GM23338 (cell line): ENCODE measurements around the gene CCNG2. TPM values are rescaled to one million over a fixed set of nuclear protein-coding genes. Genes with fewer than 3 reads are reported as not detected.

Source experiments
- ATAC-seq: fragments of 200-7000 bp; cut with Tn5 transposase; 3 replicates; pipeline ENCODE4 v1.9.1; 2020
- DNase-seq: peaks from one replicate; pipeline ENCODE4 v3.0.0-alpha.2; 2015; ENCODE audit warnings: low spot score
- H2AFZ ChIP-seq: fragments of 200-600 bp; sonication (generic); 2 replicates; pipeline ENCODE4 v1.8.0; 2016; ENCODE audit warnings: antibody characterized with exemption, mild to moderate bottlenecking, moderate library complexity
- H3F3A ChIP-seq: fragments of 200-600 bp; sonication (generic); replicated peaks from 2 replicates; pipeline ENCODE4 v1.8.0; 2017; ENCODE audit warnings: antibody characterized with exemption, mixed run types, low read depth
- H3K27ac ChIP-seq: fragments of 200-600 bp; sonication (generic); 2 replicates; pipeline ENCODE4 v1.6.1; 2016; ENCODE audit warnings: low read depth
- H3K27me3 ChIP-seq: fragments of 200-600 bp; sonication (generic); 2 replicates; pipeline ENCODE4 v1.8.0; 2016; ENCODE audit warnings: mild to moderate bottlenecking, mixed run types, moderate library complexity; ENCODE audit not compliant: insufficient read depth
- H3K36me3 ChIP-seq: fragments of 200-600 bp; sonication (generic); 2 replicates; pipeline ENCODE4 v1.8.0; 2016; ENCODE audit warnings: mild to moderate bottlenecking; ENCODE audit not compliant: insufficient read depth
- H3K4me1 ChIP-seq: fragments of 200-600 bp; sonication (generic); 2 replicates; pipeline ENCODE4 v1.8.0; 2016; ENCODE audit warnings: mild to moderate bottlenecking, moderate library complexity; ENCODE audit not compliant: insufficient read depth
- H3K4me2 ChIP-seq: fragments of 200-600 bp; sonication (generic); 2 replicates; pipeline ENCODE4 v1.7.1; 2017; ENCODE audit warnings: mixed run types
- H3K4me3 ChIP-seq: fragments of 200-600 bp; sonication (generic); 2 replicates; pipeline ENCODE4 v1.6.1; 2016; ENCODE audit warnings: mixed run types
- H3K79me2 ChIP-seq: fragments of 200-600 bp; sonication (generic); replicated peaks from 2 replicates; pipeline ENCODE4 v1.8.0; 2017; ENCODE audit warnings: mild to moderate bottlenecking; ENCODE audit not compliant: insufficient read depth
- H3K9me2 ChIP-seq: fragments of 200-600 bp; sonication (generic); 2 replicates; pipeline ENCODE4 v1.8.0; 2017; ENCODE audit not compliant: insufficient read depth
- H4K20me1 ChIP-seq: fragments of 200-600 bp; sonication (generic); replicated peaks from 2 replicates; pipeline ENCODE4 v1.8.0; 2017; ENCODE audit warnings: mild to moderate bottlenecking; ENCODE audit not compliant: insufficient read depth
- H3K27ac Mint-ChIP-seq: 2 replicates; pipeline ENCODE4 v1.8.0; 2020; ENCODE audit warnings: inconsistent platforms, mild to moderate bottlenecking, moderate library complexity, mixed read lengths
- H3K27me3 Mint-ChIP-seq: 3 replicates; pipeline ENCODE4 v1.8.0; 2022; ENCODE audit warnings: low read depth, mild to moderate bottlenecking, moderate library complexity, mixed read lengths, inconsistent platforms; ENCODE audit not compliant: insufficient read depth, poor library complexity
- H3K36me3 Mint-ChIP-seq: 3 replicates; pipeline ENCODE4 v1.8.0; 2021; ENCODE audit warnings: low read depth, mild to moderate bottlenecking, inconsistent platforms, moderate library complexity, mixed read lengths
- H3K4me1 Mint-ChIP-seq: 3 replicates; pipeline ENCODE4 v1.8.0; 2020; ENCODE audit warnings: mild to moderate bottlenecking, inconsistent platforms, mixed read lengths
- H3K4me3 Mint-ChIP-seq: 3 replicates; pipeline ENCODE4 v1.8.0; 2021; ENCODE audit warnings: moderate library complexity, mild to moderate bottlenecking, inconsistent platforms, mixed read lengths
- H3K9me3 Mint-ChIP-seq: 3 replicates; pipeline ENCODE4 v1.8.0; 2020; ENCODE audit warnings: moderate library complexity, mild to moderate bottlenecking, inconsistent platforms, mixed read lengths
- CREB1 ChIP-seq: fragments of 250-450 bp; sonication (Bioruptor Pico); IDR thresholded peaks from 2 replicates; pipeline ENCODE4 v1.5.0; 2020; ENCODE audit warnings: low read depth, mild to moderate bottlenecking, moderate library complexity
- CTCF ChIP-seq, 2 experiments: fragments of 200-600 bp in 1 of 2; sonication (generic) in 1 of 2; conservative IDR thresholded peaks; 2 replicates each; pipeline versions ENCODE4 v1.5.1 to v1.6.1; 2016 to 2017; ENCODE audit warnings: antibody characterized with exemption in 2 of 2, low read depth in 2 of 2, mild to moderate bottlenecking in 2 of 2, moderate library complexity in 1 of 2
- EZH2 ChIP-seq: fragments of 200-600 bp; sonication (generic); IDR thresholded peaks from one replicate; pipeline ENCODE4 v1.8.0; 2017; ENCODE audit warnings: antibody characterized with exemption, mild to moderate bottlenecking, low read depth; ENCODE audit not compliant: unreplicated experiment
- EZH2phosphoT487 ChIP-seq: fragments of 200-600 bp; sonication (generic); IDR thresholded peaks from one replicate; pipeline ENCODE4 v1.8.1; 2018; ENCODE audit warnings: antibody characterized with exemption; ENCODE audit not compliant: unreplicated experiment
- JUNB ChIP-seq: IDR thresholded peaks from one replicate; pipeline ENCODE4 v1.6.1; 2016; ENCODE audit warnings: antibody characterized with exemption; ENCODE audit not compliant: unreplicated experiment
- NANOG ChIP-seq: IDR thresholded peaks from 2 replicates; pipeline ENCODE4 v1.6.1; 2016; ENCODE audit warnings: antibody characterized with exemption, borderline replicate concordance
- STAT1 ChIP-seq: IDR thresholded peaks from one replicate; pipeline ENCODE4 v1.6.1; 2016; ENCODE audit warnings: antibody characterized with exemption; ENCODE audit not compliant: unreplicated experiment
- ZNF114 ChIP-seq: fragments of 250-450 bp; sonication (Bioruptor Pico); IDR thresholded peaks from 2 replicates; pipeline ENCODE4 v1.5.0; 2020; ENCODE audit warnings: mild to moderate bottlenecking, moderate library complexity
- ZNF331 ChIP-seq: fragments of 250-450 bp; sonication (Bioruptor Pico); IDR thresholded peaks from 2 replicates; pipeline ENCODE4 v1.5.0; 2020; ENCODE audit warnings: low read depth, mild to moderate bottlenecking, moderate library complexity
- polyA plus RNA-seq: library from polyadenylated mRNA; unstranded; fragments of >200 nt; fragmentation: Nextera tagmentation; extraction: Ambion mirVana; gene quantifications from 2 replicates; pipeline ENCODE4 v1.2.1, GENCODE V29; 2016
- total RNA-seq: library from RNA; depleted of rRNA; stranded (reverse); fragments of >200 nt; shearing (Covaris generic); gene quantifications from 2 replicates; pipeline ENCODE4 v1.2.3, GENCODE V29; 2014
- TF ChIP-seq, protein P1 (sequence below): IDR thresholded peaks from 2 replicates; pipeline ENCODE4 v1.6.1; 2016; ENCODE audit warnings: antibody characterized with exemption
- TF ChIP-seq, protein P2 (sequence below): fragments of 250-450 bp; sonication (Bioruptor Pico); IDR thresholded peaks from 2 replicates; pipeline ENCODE4 v1.5.0; 2020; ENCODE audit warnings: mild to moderate bottlenecking, moderate library complexity

CCNG2 gene
- total and polyA plus RNA-seq, 2 experiments from 2014 or later, result 7.1 to 16.5 TPM

- TF ChIP-seq, protein P1, sequence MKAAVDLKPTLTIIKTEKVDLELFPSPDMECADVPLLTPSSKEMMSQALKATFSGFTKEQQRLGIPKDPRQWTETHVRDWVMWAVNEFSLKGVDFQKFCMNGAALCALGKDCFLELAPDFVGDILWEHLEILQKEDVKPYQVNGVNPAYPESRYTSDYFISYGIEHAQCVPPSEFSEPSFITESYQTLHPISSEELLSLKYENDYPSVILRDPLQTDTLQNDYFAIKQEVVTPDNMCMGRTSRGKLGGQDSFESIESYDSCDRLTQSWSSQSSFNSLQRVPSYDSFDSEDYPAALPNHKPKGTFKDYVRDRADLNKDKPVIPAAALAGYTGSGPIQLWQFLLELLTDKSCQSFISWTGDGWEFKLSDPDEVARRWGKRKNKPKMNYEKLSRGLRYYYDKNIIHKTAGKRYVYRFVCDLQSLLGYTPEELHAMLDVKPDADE, result no peak
- TF ChIP-seq STAT1 (no peak), NANOG (no peak), EZH2phosphoT487 (no peak), ZNF114 (no peak)
Measured at GRCh38 chr4:77154065-77154464, 2.9 kb upstream of the CCNG2 start (continued).

GRCh38 chr4:77154761-77155499 lies 2.1 kb upstream of the CCNG2 start:
- H3F3A ChIP-seq, result no peaks in the 10 kb centered on the region
- peak overlapping the region; percentile 79 for H3K4me2 ChIP-seq
- H3K27ac ChIP-seq, result no peak overlapping the region
- no peak for ATAC-seq
- H3K27me3 ChIP-seq, result no peaks in the 10 kb centered on the region
- Mint-ChIP-seq H3K27ac (no peak overlapping the region), H3K36me3 (peaks cover 9% of the 10 kb centered on the region; the same call in 2 of the 3 replicates), H3K9me3 (no peaks in the 10 kb centered on the region; the same call in 2 of the 3 replicates), H3K27me3 (peaks cover 18% of the 10 kb centered on the region), H3K4me3 (peak overlapping the region; percentile 98), H3K4me1 (peaks cover 38% of the 10 kb centered on the region)
- H4K20me1 ChIP-seq, result 0 out of 2 replicates have a peak, but pooled peaks cover 4% of the 10 kb centered on the region
- H3K9me2 ChIP-seq, result no peaks in the 10 kb centered on the region
- peaks cover 19% of the 10 kb centered on the region for H3K4me1 ChIP-seq
- no peak overlapping the region for H2AFZ ChIP-seq
- no peak for DNase-seq
- peak overlapping the region; percentile 53 for H3K4me3 ChIP-seq
- peaks cover 8% of the 10 kb centered on the region; the same call in 1 of the 2 replicates for H3K36me3 ChIP-seq
- TF ChIP-seq JUNB (no peak), ZNF331 (CRISPR knock-in tag) (no peak), EZH2phosphoT487 (no peak), CREB1 (no peak), EZH2 (no peak), NANOG (no peak), CTCF (conservative IDR thresholded peaks at IDR 0.05; ENCODE audit: low read depth in 2 of 2) (no peak), ZNF114 (no peak), STAT1 (no peak)
- TF ChIP-seq, protein P2, sequence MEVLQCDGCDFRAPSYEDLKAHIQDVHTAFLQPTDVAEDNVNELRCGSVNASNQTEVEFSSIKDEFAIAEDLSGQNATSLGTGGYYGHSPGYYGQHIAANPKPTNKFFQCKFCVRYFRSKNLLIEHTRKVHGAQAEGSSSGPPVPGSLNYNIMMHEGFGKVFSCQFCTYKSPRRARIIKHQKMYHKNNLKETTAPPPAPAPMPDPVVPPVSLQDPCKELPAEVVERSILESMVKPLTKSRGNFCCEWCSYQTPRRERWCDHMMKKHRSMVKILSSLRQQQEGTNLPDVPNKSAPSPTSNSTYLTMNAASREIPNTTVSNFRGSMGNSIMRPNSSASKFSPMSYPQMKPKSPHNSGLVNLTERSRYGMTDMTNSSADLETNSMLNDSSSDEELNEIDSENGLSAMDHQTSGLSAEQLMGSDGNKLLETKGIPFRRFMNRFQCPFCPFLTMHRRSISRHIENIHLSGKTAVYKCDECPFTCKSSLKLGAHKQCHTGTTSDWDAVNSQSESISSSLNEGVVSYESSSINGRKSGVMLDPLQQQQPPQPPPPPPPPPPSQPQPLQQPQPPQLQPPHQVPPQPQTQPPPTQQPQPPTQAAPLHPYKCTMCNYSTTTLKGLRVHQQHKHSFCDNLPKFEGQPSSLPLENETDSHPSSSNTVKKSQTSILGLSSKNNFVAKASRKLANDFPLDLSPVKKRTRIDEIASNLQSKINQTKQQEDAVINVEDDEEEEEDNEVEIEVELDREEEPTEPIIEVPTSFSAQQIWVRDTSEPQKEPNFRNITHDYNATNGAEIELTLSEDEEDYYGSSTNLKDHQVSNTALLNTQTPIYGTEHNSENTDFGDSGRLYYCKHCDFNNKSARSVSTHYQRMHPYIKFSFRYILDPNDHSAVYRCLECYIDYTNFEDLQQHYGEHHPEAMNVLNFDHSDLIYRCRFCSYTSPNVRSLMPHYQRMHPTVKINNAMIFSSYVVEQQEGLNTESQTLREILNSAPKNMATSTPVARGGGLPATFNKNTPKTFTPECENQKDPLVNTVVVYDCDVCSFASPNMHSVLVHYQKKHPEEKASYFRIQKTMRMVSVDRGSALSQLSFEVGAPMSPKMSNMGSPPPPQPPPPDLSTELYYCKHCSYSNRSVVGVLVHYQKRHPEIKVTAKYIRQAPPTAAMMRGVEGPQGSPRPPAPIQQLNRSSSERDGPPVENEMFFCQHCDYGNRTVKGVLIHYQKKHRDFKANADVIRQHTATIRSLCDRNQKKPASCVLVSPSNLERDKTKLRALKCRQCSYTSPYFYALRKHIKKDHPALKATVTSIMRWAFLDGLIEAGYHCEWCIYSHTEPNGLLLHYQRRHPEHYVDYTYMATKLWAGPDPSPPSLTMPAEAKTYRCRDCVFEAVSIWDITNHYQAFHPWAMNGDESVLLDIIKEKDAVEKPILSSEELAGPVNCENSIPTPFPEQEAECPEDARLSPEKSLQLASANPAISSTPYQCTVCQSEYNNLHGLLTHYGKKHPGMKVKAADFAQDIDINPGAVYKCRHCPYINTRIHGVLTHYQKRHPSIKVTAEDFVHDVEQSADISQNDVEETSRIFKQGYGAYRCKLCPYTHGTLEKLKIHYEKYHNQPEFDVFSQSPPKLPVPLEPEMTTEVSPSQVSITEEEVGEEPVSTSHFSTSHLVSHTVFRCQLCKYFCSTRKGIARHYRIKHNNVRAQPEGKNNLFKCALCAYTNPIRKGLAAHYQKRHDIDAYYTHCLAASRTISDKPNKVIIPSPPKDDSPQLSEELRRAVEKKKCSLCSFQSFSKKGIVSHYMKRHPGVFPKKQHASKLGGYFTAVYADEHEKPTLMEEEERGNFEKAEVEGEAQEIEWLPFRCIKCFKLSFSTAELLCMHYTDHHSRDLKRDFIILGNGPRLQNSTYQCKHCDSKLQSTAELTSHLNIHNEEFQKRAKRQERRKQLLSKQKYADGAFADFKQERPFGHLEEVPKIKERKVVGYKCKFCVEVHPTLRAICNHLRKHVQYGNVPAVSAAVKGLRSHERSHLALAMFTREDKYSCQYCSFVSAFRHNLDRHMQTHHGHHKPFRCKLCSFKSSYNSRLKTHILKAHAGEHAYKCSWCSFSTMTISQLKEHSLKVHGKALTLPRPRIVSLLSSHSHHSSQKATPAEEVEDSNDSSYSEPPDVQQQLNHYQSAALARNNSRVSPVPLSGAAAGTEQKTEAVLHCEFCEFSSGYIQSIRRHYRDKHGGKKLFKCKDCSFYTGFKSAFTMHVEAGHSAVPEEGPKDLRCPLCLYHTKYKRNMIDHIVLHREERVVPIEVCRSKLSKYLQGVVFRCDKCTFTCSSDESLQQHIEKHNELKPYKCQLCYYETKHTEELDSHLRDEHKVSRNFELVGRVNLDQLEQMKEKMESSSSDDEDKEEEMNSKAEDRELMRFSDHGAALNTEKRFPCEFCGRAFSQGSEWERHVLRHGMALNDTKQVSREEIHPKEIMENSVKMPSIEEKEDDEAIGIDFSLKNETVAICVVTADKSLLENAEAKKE, result no peak
- TF ChIP-seq, protein P1, result no peak
- H3K79me2 ChIP-seq, result peaks cover 15% of the 10 kb centered on the region
